ENCODE results near the gene F2.

GRCh38 chr11:46697303-46697702 is 21.7 kb upstream of the F2 start:
- TF ChIP-seq CTCF (IDR thresholded peaks at IDR 0.05) (no peak), POLR2AphosphoS5 (IDR thresholded peaks at IDR 0.05) (no peak)

Data from prostate gland (tissue), 2 donors.